C1 segment of cervical spinal cord (tissue), 14 donors: Measurements from ENCODE around the gene HRG.
A peak's percentile ranks its signal among the peaks of the same experiment; 100 is the strongest.

Source experiments
- DNase-seq, 14 donors: peaks; one replicate each; lab custom pipeline; 2025; lab: John Stamatoyannopoulos, UW

Gene HRG

DNA sequence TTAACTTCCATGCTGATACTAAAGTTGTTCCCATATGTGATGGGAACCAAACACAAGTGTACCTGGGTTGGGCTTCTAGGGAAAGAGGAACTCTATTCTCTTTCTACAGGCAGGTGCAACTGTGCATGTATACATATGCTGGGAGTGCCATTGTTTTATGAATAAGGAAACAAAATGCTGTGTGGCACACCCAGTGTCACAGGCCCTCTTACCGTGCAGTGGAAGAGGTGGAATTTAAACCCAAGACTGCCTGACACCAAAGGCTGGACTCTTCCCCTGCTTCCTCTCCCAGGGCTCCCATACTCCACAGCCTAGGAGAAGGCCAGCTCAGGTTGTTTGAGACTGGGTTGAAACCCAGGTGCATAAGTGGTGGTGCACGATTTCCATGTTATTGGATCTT is 27.6 kb upstream of the HRG start:
- DNase-seq, result no peak

DNA sequence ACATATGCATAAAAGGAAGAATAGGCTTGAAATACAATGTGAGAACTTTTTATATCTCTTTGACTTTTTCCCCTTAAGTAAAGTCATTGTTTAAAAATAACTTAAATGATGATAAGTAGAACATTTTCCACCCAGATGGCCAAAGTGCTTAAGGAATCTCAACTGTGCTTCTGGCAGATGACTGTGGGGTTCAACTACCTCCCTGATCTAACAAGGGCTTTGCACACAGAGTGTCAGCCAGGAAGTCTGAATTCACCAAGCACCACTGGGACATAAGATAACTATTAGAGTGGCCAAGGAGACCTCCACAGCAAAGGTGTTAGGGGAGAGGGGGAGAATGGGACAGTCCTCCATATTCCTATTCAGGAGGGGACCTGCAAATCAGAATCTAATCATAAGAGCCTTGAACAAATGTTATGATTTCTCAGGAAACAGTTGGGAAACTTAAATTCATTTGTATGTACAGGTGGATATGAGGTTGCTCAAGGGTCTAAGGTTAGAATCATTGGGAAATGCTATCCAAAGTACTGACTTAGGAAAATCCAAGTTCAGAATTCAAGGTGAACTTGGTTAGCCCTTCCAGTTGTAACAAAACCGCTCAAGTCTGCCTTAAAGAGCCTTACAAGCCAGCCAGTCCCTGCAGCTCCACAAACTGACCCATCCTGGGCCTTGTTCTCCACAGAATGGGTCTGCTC is 25.9 kb upstream of the HRG start, which contains the start of gene FETUB:
Gene FETUB (plus strand): TSS at position 622 of the 695 bp plus-strand sequence. CDS start 62 bp downstream, at position 684.
- DNase-seq, result no peak

DNA sequence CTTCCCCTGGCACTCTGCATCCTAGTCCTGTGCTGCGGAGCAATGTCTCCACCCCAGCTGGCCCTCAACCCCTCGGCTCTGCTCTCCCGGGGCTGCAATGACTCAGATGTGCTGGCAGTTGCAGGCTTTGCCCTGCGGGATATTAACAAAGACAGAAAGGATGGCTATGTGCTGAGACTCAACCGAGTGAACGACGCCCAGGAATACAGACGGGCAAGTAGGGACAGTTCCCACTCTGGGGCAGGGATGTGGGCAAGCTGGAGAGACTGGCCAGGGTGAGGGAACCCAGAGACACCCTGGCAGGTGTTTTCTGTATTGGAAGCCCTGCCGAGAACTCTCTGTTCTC is 25.4 kb upstream of the HRG start:
- DNase-seq, result peak in 7 of 14 donors; percentile 7 to 74 (median 26)

DNA sequence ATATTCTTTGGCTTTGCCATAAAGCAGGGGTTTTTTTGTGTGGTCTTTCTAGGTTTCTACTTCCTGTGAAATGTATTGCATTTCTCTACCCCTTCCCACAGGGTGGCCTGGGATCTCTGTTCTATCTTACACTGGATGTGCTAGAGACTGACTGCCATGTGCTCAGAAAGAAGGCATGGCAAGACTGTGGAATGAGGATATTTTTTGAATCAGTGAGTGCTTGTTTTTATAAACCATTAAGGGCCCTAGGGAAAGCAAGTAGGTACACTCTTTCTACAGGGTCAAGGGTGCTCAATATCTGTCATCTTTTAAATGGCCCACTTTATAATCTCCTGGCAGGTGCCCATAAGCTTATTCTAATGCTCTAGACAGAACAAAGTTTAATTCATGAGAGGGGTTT is 24.9 kb upstream of the HRG start:
- no peak for DNase-seq

DNA sequence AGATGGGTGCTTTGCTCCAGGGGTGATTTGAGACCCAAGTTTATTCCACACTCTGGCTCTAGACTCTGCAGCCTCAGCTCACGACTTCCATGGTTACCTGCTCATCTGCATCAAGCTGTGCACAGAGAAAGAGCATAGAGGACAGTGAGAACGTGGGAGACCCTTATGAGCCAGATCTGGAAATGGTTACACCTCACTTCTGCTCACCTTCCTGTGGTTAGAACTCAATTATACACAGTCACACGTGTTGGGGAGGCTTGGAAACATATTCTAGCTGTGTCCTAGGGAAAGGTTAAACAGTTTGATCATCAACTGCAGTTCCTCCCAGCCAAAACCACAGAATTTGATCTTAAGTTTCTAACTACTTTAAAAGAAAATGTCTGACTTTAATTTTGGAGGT is 23.8 kb upstream of the HRG start:
- DNase-seq, result no peak

DNA sequence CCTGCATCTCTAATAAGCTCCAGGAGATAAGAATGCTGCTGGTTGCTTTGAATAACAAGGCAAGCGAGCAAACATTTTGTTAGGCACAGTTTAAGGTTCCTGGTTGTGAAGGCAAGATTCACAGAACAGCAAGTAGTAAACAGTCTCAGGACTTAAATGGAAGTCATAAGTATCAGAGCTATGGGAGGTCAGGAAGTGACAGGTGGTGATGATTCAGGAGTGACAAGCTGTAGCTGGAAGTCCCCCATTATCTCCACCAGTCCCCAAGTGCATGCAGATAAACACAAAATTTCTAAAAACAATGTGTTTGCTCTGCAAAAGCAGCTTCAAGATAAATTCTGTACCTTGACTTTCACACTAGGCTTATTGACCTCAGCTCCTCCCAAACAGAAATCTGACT is 22.3 kb upstream of the HRG start:
- DNase-seq, result no peak

DNA sequence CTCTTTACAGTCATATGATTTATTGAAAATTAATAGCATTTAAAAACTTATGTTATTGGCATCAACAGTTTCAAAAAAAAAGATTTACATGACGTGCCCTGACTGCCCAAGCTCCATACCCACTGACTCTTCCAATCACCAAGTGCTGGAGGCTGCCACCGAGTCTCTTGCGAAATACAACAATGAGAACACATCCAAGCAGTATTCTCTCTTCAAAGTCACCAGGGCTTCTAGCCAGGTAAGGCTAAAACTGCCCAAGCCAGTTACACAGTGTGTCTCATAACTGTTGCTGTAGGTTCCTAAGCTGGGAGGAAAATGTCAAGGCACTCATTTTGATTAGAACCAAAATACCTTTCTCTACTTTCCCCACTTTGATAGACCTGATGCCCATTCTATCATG is 21.1 kb upstream of the HRG start:
- DNase-seq, result no peak

DNA sequence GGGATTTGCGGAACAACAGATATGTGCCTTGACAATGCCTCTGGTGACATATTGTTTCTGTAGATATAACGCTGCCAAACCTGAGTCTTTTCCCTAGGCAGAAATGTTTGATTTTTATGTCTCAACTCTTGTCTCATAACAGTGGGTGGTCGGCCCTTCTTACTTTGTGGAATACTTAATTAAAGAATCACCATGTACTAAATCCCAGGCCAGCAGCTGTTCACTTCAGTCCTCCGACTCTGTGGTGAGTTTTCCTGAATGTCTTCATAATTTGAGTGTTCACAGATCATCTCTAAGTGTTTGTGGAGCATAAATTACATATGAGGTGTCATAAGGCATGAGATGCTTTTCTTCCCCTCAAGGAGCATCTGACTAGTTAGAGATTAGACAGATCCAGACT is 19.7 kb upstream of the HRG start:
- DNase-seq, result no peak

DNA sequence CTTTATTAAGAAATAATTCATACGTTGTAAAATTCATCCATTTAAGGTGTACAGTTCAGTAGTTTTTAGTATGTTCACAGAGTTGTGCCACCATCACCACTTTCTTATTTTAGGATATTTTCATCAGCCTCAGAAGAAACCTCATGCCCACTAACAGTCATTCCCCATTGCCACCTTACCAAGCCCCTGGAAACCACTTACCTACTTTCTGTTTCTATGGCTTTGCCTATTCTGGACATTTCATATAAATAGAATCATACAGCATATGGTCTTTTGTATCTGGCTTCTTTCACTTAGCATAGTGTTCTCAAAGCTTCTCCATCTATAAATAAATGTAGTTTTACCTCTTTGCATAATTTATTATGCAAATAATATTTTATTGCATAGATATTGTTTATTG is 19.0 kb upstream of the HRG start:
- DNase-seq, result no peak

DNA sequence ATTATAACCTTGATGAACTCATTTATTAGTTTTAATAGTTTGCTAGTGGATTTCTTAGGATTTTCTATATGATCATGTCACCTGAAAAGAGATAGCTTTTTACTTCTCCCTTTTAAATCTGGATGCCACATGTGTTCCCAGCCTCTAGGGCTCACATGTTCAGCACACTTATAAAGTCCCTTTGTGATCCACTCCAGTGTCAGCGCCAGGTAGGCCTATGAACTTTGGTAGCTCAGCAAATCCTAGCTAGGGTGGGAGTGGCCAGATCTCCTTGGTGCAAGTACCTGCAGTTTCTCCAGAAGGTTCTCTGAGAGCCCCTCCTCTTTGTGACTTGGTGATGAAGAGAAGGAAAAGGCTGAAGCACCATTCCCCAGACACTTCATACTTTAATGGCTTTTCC is 17.0 kb upstream of the HRG start:
- DNase-seq, result no peak

DNA sequence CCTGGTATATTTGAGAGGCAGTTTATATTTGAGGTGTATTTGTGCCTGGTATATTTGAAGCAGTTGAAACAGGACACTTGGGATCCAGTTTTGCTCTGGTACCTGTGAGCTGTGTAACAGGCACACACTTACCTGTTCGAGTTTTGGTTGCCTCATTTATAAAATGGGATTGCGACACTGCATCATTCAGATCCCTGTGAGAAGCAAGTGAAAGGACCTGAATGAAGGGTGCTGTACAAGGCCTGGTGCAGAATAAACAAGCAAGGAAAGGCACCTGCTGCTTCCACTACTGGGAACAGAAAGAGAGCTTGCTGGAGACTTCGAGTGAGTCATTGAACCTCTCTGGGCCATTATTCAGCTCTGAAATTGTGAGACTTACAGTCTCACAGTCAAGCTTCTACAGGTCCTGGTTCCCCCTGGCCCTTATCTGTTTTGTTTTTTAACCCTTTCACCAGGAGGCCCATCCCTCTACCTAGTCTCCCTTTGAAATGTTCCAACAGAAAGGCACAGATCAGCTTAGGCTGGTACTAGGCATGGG is 14.1 kb upstream of the HRG start:
- no peak for DNase-seq

DNA sequence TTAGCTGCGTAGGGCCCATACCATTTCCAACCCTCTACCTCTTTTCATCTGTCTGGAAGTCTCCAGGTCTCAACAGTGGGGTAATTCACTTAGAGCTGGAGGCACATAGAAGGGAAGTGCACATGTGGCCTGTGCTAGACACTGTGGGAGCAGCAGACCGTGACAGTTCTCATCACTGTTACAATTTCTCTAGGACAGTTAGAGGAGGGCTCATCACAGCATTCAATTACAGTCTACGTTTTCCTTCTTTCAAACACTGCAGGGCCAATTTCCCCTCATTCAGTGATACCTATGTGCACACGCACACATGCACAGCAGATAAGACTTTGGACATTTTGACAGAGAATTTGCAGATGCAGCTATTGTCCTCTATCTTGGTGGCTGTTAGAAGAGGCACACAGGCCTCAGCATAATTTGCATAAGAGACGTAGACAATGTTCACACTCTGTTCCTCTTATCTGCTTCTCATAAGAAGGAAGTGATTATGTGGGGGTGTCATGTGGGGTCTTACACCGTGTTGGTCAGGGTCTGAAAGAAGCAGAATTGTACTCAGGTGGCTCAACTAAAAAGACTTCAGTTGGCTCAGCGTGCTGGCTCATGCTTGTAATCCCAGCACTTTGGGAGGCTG is 12.6 kb upstream of the HRG start:
- no peak for DNase-seq

DNA sequence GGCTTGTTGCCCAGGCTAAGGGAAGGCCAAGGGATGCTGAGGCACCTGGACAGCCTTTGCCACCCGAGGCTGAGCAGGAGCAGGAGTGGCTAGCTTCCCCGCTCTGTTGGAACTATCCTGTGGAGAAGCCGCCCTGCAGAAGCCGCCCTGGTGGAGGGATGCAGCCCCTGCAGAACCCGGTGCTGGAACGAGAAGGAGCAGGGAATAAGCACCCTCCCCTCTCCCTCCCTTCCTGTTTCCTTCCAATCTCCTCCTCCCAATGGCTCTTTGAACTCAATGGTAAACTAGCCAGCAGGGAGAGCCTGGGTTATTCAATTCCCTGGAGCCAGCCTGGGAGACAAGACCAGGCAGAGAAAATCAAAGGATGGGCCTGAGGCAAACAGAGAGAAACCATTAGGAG is 11.8 kb upstream of the HRG start:
- no peak for DNase-seq

DNA sequence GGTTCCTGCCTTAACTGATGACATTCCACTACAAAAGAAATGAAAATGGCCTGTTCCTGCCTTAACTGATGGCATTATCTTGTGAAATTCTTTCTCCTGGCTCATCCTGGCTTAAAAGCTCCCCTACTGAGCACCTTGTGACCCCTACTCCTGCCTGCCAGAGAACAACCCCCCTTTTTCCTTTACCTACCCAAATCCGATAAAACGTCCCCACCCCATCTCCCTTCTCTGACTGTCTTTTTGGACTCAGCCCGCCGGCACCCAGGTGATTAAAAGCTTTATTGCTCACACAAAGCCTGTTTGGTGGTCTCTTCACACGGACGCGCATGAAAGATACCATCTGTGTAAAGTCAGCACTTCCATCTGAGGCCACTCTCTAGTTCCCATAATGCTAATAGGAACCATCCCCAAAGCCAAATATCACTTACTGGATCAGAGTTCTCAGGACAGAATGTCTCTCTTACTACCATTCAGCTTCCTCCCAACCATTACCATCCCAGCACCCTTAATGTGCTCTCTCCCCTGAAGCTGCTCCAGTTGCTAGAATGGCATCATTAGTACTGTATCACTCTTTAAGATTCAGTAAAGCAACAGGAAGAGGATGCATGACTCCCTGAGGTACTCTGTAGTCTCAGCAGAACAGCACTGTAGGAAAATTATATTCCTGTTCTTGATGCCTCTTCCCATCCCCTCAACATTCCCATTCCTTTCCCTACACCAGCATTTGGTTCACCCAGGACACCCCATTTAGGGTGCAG is 2.3 kb upstream of the HRG start:
- DNase-seq, result no peak

DNA sequence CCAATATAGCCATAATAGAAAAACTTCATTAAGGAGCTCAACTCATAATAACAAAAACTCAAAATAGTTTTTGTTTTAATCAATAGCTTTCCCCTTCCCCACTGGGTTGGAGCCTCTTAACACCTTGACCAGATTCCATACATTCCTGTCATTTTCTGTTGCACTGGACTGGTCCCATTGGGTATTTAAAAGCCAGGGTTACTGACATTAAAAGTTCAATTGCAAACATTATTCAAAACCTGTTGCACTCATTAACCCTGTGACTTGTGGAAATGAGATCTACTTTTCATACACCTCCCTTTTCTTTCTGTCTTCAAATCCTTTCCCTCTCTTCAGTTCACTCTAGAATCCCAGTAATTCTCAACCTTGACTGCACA is 1.7 kb upstream of the HRG start:
- no peak for DNase-seq

DNA sequence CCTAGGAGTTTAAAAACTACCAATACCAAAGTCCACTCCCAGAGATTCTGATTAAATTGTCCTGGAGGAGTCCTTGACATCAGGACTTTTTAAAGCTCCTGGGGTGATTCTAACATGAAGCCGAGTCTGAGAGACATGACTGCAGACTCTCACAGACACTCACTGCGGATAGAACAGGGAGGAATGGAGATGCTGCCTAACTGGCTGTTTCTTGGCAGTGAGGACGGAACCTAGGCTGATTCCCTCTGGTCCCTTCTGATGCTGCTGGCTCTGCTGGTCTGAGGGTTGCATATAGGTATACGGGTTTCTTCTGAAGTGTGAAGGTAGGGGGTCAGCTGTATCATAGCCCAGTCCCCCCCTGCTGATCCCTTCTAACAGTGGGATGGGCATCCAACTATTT is 1.3 kb upstream of the HRG start:
- DNase-seq, result no peak

DNA sequence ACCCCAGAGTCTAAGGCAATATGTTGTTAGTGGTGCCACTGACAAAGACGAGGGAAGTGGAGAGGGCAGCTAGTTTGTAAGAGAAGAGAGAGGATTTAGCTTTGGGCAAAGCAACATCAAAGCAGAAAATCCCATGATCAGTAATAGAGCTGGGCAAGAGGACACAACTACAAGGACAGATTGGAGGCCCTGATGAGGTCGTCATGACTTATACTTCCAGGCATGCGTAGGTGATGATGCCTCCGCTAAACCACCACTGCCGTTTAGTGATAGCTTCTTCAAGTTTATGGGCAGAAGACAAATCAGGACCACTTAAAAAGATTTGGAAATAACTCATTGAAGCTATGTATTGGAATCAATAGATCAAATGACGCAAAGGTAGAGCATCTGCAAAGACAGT is 2.6 kb downstream of the HRG start:
- DNase-seq, result no peak

DNA sequence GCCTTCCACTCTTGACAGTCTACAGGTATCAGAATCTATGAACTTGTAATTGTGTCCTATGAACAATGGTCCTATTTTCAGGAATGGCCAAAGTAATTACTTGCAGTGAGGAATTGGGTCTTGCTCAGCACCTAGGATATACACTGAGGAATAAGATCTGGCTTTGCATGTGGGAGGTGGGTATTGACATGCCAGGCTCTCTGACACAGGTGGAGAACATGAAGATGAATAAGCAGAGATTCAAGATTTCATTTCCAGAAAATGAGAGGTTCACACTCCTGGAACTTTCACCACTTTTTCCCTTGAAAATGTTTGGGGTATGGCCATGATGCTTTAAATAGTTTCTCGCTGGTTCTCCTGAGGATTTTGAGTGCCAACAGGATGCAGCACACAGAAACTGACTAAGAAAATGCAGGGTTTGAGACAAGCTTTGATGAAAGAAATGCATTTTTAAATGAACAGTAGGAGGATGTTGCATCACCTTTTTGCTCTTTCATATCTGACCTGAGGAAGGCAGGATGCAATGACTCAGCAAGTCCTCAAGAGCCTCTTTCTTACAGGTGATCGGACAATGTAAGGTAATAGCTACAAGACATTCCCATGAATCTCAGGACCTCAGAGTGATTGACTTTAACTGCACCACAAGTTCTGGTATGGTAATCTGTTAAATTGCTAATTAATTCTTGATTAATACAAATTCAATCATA is 3.7 kb downstream of the HRG start:
- no peak for DNase-seq

DNA sequence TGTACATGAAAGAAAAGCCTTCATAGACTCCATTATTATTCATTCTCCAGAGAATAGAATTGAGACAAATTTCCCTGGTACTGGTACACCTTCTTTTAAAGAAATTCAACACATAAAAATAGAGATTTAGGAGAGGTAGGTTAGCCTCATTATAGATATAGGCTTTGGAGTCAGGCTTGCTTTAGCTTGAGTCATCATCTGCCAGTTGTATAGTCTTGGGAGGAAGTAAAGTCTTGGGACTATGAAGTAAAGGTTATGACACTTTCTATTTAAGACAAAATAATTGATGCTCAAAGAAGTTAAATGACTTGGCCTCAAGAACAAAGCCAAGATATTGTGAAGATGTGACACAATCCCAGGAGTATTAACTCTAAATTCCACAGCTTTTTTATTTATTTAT is 4.3 kb downstream of the HRG start:
- no peak for DNase-seq

DNA sequence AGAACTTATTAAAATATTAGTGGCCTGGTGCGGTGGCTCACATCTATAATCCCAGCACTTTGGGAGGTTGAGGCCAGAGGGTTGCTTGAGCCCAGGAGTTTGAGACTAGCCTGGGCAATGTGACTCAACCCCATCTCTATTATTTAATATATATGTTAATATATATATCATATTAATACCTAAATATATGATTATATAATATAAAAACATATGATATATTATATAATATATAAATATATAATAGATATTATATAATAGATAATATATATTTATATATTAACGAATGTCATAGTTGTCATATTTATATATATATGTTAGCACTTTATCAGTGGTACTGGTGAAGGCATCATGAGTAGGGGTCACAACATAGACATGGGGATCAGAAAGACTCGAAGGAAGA is 5.2 kb downstream of the HRG start:
- DNase-seq, result no peak

DNA sequence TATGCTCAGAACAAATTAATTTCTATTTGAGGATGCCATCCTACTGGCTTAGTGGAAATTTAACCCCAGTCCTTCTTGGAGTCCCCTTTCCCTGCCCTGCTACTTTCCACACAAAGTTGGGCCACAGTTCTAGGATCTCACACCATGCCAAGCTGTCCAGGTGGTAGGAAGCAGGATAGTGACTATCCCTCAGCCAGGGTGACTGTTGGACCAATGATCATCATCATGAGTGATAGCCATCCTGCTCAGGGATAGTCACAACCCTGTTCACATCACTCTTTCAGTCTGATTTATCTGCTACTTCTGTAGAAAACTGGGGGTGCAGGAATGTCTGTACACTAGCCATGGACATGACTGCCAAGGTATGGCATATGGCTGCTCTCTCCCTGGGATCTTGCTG is 12.8 kb downstream of the HRG start:
- no peak for DNase-seq

DNA sequence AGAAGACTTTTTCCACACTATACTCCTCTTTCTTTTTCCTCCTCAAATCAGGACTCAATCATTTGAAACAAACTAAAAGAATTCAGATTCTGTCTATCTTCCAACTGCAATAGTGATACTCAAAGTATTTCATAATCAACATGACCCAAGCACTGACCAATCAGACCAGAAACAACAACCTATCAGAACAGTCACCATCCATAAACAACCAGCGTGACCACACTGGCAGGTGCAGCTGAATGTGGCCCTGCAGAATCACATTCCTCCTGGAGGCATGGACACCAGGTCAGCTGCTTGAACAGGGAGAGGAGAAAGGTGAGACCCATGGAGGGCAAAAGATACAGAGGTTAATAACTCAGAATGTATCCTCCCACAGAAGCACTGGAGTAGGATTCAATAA is 13.3 kb downstream of the HRG start:
- DNase-seq, result no peak
